A673 (cell line): ENCODE results near the gene ZNF524. TPM values are rescaled to one million over a fixed set of nuclear protein-coding genes. Genes with fewer than 3 reads are reported as not detected.

Experiments
- Bru-seq: library from RNA; stranded (reverse); fragments of 400-500 nt; gene quantifications from one replicate; lab custom pipeline; 2021; lab: Mats Ljungman, UMichigan
- BruChase-seq, 2 experiments: library from RNA; stranded (reverse); fragments of 400-500 nt; gene quantifications; one replicate each; lab custom pipeline; 2021; lab: Mats Ljungman, UMichigan
- BruUV-seq: library from RNA; stranded (reverse); fragments of 400-500 nt; replicated peaks from 2 replicates; lab custom pipeline; 2021; lab: Mats Ljungman, UMichigan
- CTCF ChIA-PET: fragments of 300-600 bp; sonication (Branson Sonifier 250); formaldehyde crosslinking; loops from one replicate; lab custom pipeline; 2022; ENCODE audit warnings: antibody characterized with exemption; lab: Charles Lee
- POLR2A ChIA-PET: fragments of 300-600 bp; sonication (Branson Sonifier 250); formaldehyde crosslinking; loops from one replicate; lab custom pipeline; 2022; ENCODE audit warnings: antibody characterized with exemption; ENCODE audit not compliant: low non-redundant PET; lab: Charles Lee
- DNase-seq: peaks from one replicate; pipeline ENCODE4 v3.0.0-alpha.2; 2015; ENCODE audit warnings: low spot score
- H3K27ac ChIP-seq: fragments of 200-600 bp; sonication (generic); 2 replicates; pipeline ENCODE4 v1.5.1; 2016; ENCODE audit warnings: mixed run types, low read depth, mild to moderate bottlenecking, mixed read lengths, antibody characterized with exemption, low read length; ENCODE audit not compliant: poor library complexity, severe bottlenecking
- H3K27me3 ChIP-seq: fragments of 200-600 bp; sonication (generic); replicated peaks from 2 replicates; pipeline ENCODE4 v1.6.1; 2017; ENCODE audit warnings: mixed run types, low read depth, mild to moderate bottlenecking, mixed read lengths, antibody characterized with exemption, low read length; ENCODE audit not compliant: insufficient read depth, poor library complexity
- H3K36me3 ChIP-seq: fragments of 200-600 bp; sonication (generic); 2 replicates; pipeline ENCODE4 v1.6.1; 2016; ENCODE audit warnings: mixed run types, mild to moderate bottlenecking, mixed read lengths, antibody characterized with exemption, low read length; ENCODE audit not compliant: insufficient read depth, poor library complexity, severe bottlenecking
- H3K4me1 ChIP-seq: fragments of 200-600 bp; sonication (generic); 2 replicates; pipeline ENCODE4 v1.6.1; 2017; ENCODE audit warnings: mixed run types, mild to moderate bottlenecking, mixed read lengths, antibody characterized with exemption, low read length; ENCODE audit not compliant: insufficient read depth, poor library complexity, severe bottlenecking
- H3K4me3 ChIP-seq: fragments of 200-600 bp; sonication (generic); 2 replicates; pipeline ENCODE4 v1.5.1; 2016; ENCODE audit warnings: low read depth, mixed run types, mild to moderate bottlenecking, mixed read lengths, low read length; ENCODE audit not compliant: poor library complexity, severe bottlenecking
- H3K9me3 ChIP-seq: fragments of 200-600 bp; sonication (generic); 2 replicates; pipeline ENCODE4 v1.6.1; 2016; ENCODE audit warnings: mixed run types, low read depth, mild to moderate bottlenecking, mixed read lengths, antibody characterized with exemption, low read length; ENCODE audit not compliant: poor library complexity, severe bottlenecking
- CTCF ChIP-seq: fragments of 300-800, 200-600 bp; sonication (generic); conservative IDR thresholded peaks from 2 replicates; pipeline ENCODE4 v1.5.1; 2017; ENCODE audit warnings: low read depth, mild to moderate bottlenecking, antibody characterized with exemption, low read length, moderate library complexity, mixed read lengths
- EZH2 ChIP-seq: fragments of 200-600 bp; sonication (generic); IDR thresholded peaks from 2 replicates; pipeline ENCODE4 v1.6.1; 2017; ENCODE audit warnings: borderline replicate concordance, low read depth, mild to moderate bottlenecking, mixed read lengths, antibody characterized with exemption, low read length; ENCODE audit not compliant: poor library complexity, severe bottlenecking
- intact Hi-C: fragments of 100-400 bp; cut with micrococcal nuclease; formaldehyde crosslinking; loops from one replicate; pipeline ENCODE4 v1.10.0; 2022; ENCODE audit not compliant: unreplicated experiment
- long read RNA-seq: library from polyadenylated mRNA; stranded (forward); transcript quantifications from one replicate; pipeline ENCODE4 v2.0.0, GENCODE V29; 2022
- total RNA-seq: library from RNA; stranded (reverse); gene quantifications from 2 replicates; pipeline ENCODE4 v1.2.3, GENCODE V29; 2021

ZNF524 gene
- 6.3 and 7.5 TPM in 2 replicates for total RNA-seq
- Bru-seq, nascent RNA = percentile 62 among the genes with signal in this experiment
- BruChase-seq, experiment 1, labeled RNA remaining after a 2-hour chase = percentile 52 among the genes with signal in this experiment
- percentile 56 among the genes with signal in this experiment for BruChase-seq, experiment 2, labeled RNA remaining after a 6-hour chase
- long read RNA-seq, transcript ZNF524-201 (2 exons, 1,102 nt) = major isoform, 7 of 9 reads
- long read RNA-seq, partial matches to known transcripts = 0 of 9 reads
- long read RNA-seq, other reads (novel, unspliced or antisense) = 1 of 9 reads

- ChIA-PET POLR2A (no interaction called here), CTCF (interaction anchor here (0.7 to 1.2 kb wide), 3 partner anchors 12 to 33 kb away, joined by 3 to 7 read pairs (median 5); no protein-coding TSS in a partner anchor)
- no peaks in the 10 kb centered on the region for H3K27me3 ChIP-seq
- H3K4me3 ChIP-seq = peak within 1 kb of the TSS; percentile 66
- TF ChIP-seq EZH2 (no peak), CTCF (no peak)
- DNase-seq = peak; percentile 94
- intact Hi-C loops = loop anchor here (5.0 kb wide), 1 partner anchor 193 kb away; the partner anchor contains the start of gene UBE2S
- BruUV-seq = no TSS peak
- H3K27ac ChIP-seq = peak within 1 kb of the TSS; percentile 100
- peaks cover 23% of the 10 kb centered on the region for H3K36me3 ChIP-seq
- peaks cover 21% of the 10 kb centered on the region for H3K4me1 ChIP-seq
- H3K9me3 ChIP-seq = no peaks in the 10 kb centered on the region
Measured at GRCh38 chr19:55599842-55600661, at the start of gene ZNF524. Gene ZNF524, plus strand, starts transcription at chr19:55600288. Its CDS starts 1,825 bp downstream, at chr19:55602113.

- intact Hi-C loops = no loop called here
- BruUV-seq = no TSS peak
- Histone ChIP-seq H3K27ac (no peak overlapping the region), H3K9me3 (no peaks in the 10 kb centered on the region), H3K36me3 (no peaks in the 10 kb centered on the region), H3K27me3 (no peaks in the 10 kb centered on the region), H3K4me3 (no peak overlapping the region), H3K4me1 (no peaks in the 10 kb centered on the region)
- ChIA-PET CTCF (no interaction called here), POLR2A (no interaction called here)
- TF ChIP-seq EZH2 (no peak), CTCF (no peak)
- DNase-seq = no peak
Measured at GRCh38 chr19:55550321-55550650, 49.8 kb upstream of the ZNF524 start.

GRCh38 chr19:55552206-55552605 lies 47.9 kb upstream of the ZNF524 start:
- CTCF ChIA-PET = no interaction called here
- no peaks in the 10 kb centered on the region for H3K36me3 ChIP-seq
- intact Hi-C loops = no loop called here
- TF ChIP-seq EZH2 (no peak), CTCF (no peak)
- H3K4me1 ChIP-seq = no peaks in the 10 kb centered on the region
- no peaks in the 10 kb centered on the region for H3K9me3 ChIP-seq
- no peak overlapping the region for H3K27ac ChIP-seq
- no TSS peak for BruUV-seq
- no peak overlapping the region for H3K4me3 ChIP-seq
- POLR2A ChIA-PET = no interaction called here
- no peaks in the 10 kb centered on the region for H3K27me3 ChIP-seq
- no peak for DNase-seq
